ENCODE measurements around the gene CFAP97D2.
"Not testable (repeated sequence)": the region's sequence is repeated elsewhere in the genome, so short reads cannot be mapped to it uniquely, and the experiment has no call there.

The CFAP97D2 gene

DNA sequence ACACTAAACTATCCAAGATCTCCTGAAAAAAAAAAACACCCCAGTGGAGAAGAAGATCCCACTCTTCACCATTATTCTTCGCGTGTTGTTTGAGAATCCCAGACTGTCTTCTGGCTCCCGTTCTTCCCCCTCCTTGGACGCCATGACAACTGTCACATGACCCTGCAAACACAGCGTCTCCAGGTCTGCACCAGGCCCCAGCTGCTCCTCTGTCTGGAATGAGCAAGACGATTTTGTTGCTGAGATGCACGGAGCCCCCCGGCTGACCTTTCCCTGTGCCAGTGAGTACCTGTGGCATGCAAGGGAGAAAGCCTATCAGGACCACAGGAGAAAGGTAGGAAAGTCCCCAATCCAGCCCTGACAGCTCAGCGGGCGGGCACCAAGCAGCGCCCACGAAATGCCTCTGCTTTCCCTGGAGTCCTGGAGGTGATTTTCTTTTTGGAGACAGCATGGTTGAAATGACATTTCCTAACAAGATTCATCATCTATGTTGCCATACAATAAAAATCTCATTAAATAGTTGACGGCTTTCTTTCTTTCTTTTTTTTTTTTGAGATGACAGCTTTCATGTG lies at the start of gene CFAP97D2:
Gene CFAP97D2, plus strand, starts transcription at position 171 of the 572 bp plus-strand sequence. Its CDS starts 74 bp downstream, at position 245.
- no peak within 1 kb of the TSS for H3K4me3 ChIP-seq (ENCODE audit: low read length)
- H3K27me3 ChIP-seq (replicated peaks; ENCODE audit: control insufficient read depth, insufficient read depth, low read length) = peaks cover 37% of the 10 kb centered on the region
- H3K36me3 ChIP-seq (ENCODE audit: control insufficient read depth, insufficient read depth, low read length, severe bottlenecking) = no peaks in the 10 kb centered on the region
- no peaks in the 10 kb centered on the region for H3K9me3 ChIP-seq (ENCODE audit: control insufficient read depth, low read length)
- H3K9ac ChIP-seq (ENCODE audit: low read length) = no peak within 1 kb of the TSS
- H3K4me1 ChIP-seq (ENCODE audit: control insufficient read depth, insufficient read depth, low read length) = peaks cover 5% of the 10 kb centered on the region
- no peak for DNase-seq (ENCODE audit: low read depth)

DNA sequence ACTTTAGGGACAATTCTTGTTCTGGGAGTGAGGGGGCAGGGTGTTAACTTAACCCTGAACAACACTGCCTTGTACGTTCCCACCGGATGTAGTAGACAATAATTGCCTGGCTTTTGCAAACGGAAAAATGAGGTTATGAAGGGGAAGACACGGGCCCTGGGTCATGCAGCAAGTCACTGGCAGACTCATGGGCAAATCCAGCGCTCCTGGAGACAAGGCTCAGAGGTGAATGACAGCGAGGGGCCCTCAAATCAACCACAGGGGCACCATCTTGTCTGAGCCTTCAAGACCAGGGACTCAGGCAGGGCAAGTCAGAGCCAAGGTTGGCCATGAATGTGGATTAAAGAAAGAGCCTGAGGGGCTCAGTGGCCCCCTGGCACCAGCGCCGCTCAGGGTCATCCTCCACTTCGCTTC lies 49.4 kb upstream of the CFAP97D2 start:
- Histone ChIP-seq H3K27me3 (replicated peaks; ENCODE audit: control insufficient read depth, insufficient read depth, low read length) (no peaks in the 10 kb centered on the region), H3K36me3 (ENCODE audit: control insufficient read depth, insufficient read depth, low read length, severe bottlenecking) (peaks cover 2% of the 10 kb centered on the region), H3K9ac (ENCODE audit: low read length) (peak overlapping the region; percentile 97), H3K9me3 (ENCODE audit: control insufficient read depth, low read length) (no peaks in the 10 kb centered on the region), H3K4me1 (ENCODE audit: control insufficient read depth, insufficient read depth, low read length) (peaks cover 42% of the 10 kb centered on the region), H3K4me3 (ENCODE audit: low read length) (peak overlapping the region; percentile 96)
- DNase-seq (ENCODE audit: low read depth) = no peak

DNA sequence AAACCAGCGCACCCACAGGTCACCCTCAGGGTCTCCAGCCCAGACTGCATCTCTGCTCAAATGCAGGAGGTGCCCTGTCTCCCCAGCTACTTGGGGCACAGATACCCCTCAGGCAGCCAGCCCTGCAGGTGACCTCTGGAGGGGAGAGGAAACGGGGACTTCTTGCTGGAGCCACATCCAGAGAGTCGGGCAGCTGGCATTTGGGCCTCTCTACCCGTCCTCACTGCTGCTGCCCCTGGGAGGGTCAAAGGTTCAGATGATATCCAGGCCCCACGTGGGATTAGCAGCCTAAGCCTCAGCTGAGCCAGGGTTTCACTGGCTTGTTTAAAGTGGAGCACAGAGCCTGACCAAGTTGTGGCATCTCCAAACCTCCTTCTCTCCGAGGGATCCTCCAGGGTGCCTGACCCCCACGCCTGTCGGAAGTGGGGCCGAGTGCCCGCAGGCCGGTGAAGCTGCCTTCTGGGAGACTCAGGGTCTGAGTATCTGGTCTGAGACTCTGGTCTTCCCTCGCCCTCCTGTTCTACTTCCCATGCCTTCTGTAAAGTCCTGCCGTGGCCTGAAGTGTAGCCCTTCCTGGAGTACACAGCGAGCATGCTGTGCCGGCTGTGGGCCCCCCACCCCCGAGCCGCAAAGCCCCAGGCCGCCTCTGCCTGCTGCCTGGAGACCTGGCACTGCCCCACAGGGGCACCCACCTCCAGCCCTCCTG lies 48.8 kb upstream of the CFAP97D2 start:
- peak overlapping the region; percentile 96 for H3K4me3 ChIP-seq (ENCODE audit: low read length)

DNA sequence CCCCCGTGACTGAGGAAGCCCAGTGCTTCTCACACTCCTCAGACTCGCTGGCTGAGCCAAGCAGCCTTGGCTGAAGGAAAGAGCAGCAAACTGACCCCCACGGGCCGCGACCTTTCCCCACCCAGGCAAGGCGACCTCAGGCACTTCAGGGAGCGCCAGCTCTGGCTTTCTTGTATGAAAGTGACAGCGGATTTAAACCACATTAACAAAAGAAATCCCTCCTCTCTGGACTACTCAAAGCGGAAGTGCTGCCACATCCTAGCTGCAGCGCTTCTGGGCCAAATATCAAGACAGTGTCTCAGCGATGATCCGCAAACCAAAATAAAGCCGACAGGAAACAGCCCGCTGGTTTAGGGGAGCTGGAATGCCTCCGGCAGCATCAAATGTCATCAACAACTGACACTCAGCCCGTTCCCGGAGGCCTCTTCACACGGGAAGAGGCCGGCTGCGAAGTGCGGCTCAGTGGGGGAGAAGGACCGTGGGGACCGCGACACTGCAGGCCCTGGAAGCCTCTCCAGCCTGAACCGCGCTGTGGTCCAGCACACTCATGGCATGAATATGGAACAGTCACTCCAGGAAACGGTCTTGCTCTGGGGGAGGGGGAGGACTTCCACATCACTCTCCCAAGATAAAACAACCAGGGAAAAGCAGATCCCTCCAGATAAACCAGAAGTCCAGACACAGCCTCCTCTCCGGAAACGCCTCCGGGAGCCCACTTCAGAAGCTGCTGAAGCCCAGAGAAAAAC lies 48.0 kb upstream of the CFAP97D2 start:
- H3K27me3 ChIP-seq (replicated peaks; ENCODE audit: control insufficient read depth, insufficient read depth, low read length) = no peaks in the 10 kb centered on the region
- peaks cover 42% of the 10 kb centered on the region for H3K4me1 ChIP-seq (ENCODE audit: control insufficient read depth, insufficient read depth, low read length)
- DNase-seq (ENCODE audit: low read depth) = peak; percentile 76
- peak overlapping the region; percentile 97 for H3K9ac ChIP-seq (ENCODE audit: low read length)
- no peaks in the 10 kb centered on the region for H3K9me3 ChIP-seq (ENCODE audit: control insufficient read depth, low read length)
- H3K36me3 ChIP-seq (ENCODE audit: control insufficient read depth, insufficient read depth, low read length, severe bottlenecking) = no peaks in the 10 kb centered on the region
- peak overlapping the region; percentile 96 for H3K4me3 ChIP-seq (ENCODE audit: low read length)

More for the DNA sequence above, 48.8 kb upstream of the CFAP97D2 start:
- Histone ChIP-seq H3K4me1 (ENCODE audit: control insufficient read depth, insufficient read depth, low read length) (peaks cover 42% of the 10 kb centered on the region), H3K9ac (ENCODE audit: low read length) (peak overlapping the region; percentile 97), H3K36me3 (ENCODE audit: control insufficient read depth, insufficient read depth, low read length, severe bottlenecking) (no peaks in the 10 kb centered on the region), H3K27me3 (replicated peaks; ENCODE audit: control insufficient read depth, insufficient read depth, low read length) (no peaks in the 10 kb centered on the region), H3K9me3 (ENCODE audit: control insufficient read depth, low read length) (no peaks in the 10 kb centered on the region)
- DNase-seq (ENCODE audit: low read depth) = no peak

DNA sequence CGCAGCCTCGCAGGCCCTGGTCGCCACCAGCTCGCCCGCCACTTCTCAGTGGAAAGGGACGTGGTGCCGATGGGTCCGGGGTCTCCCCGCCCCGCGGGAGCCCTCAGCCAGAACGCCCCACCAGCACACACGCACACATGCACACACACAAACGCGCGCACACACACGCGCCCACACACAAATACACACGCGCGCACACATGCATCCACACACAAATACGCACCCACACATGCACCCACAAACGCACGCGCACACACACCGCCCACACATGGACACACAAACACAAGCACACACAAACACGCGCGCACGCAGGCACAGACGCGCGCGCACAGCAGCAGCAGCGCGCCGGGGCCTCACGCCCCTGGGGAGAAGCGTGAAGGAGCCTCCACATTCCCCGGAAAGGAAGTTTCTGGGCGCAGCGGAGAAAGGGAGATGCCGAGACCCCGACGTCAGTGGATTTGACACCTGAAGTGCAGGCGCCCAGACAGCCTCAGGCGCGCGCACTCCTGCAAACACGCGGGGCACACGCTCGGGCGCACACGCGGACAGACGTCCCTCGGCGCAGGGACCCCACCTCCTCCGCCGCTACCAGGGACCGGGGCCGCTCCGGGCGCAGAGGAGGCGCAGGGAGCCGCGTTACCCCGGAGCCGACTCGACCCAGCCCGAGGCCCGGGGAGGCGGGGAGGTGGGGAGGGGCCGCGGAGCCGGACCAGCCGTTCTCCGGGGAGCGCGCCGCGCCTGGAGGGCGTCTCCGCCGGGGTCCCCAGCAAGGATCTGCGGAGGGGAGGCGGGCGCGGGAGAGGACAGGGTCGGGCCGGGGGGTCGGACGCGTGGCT lies 47.3 kb upstream of the CFAP97D2 start:
- H3K9me3 ChIP-seq (ENCODE audit: control insufficient read depth, low read length) = no peaks in the 10 kb centered on the region
- peak overlapping the region; percentile 97 for H3K9ac ChIP-seq (ENCODE audit: low read length)
- H3K4me3 ChIP-seq (ENCODE audit: low read length) = peak overlapping the region; percentile 96
- H3K36me3 ChIP-seq (ENCODE audit: control insufficient read depth, insufficient read depth, low read length, severe bottlenecking) = no peaks in the 10 kb centered on the region
- H3K4me1 ChIP-seq (ENCODE audit: control insufficient read depth, insufficient read depth, low read length) = peaks cover 40% of the 10 kb centered on the region
- no peaks in the 10 kb centered on the region for H3K27me3 ChIP-seq (replicated peaks; ENCODE audit: control insufficient read depth, insufficient read depth, low read length)
- peak; percentile 64 for DNase-seq (ENCODE audit: low read depth)

DNA sequence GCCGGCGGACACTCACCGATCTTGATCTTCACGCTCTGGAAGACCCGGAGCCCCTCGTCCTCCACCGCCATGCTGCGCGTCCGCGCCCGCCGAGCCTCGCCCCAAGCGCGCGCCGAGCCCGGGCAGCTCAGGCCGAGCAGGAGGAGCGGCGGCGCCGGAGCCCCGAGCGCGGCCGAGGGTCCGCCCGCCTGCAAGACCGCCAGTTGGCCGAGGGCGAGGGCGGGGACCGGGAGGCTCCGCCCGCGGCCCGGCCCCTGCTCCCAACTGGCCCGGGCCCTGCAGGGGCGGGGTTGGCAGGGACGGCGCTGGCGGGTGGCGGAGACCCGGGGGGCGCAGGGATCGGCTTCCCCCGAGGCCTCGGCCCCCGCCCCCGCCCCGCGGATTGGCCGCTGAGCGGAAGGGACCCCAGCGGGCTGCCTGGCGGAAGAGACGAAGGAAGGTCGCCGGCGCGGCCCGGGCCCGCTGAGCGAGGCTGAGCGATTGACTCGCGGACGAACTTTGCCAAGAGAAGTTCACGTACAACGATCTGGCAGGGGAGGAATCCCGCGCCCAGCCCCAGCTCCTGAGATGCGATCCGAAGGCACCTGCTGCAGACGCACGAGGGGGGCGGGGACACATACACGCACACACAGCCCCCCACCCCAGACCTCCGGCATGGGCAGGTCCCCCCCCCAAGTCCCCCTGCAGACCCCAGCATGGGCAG lies 46.5 kb upstream of the CFAP97D2 start, which contains the start of gene RASA3:
Gene RASA3, minus strand, starts transcription at position 205 of the 703 bp plus-strand sequence. Its CDS starts 134 bp downstream, at position 71.
- no peaks in the 10 kb centered on the region for H3K27me3 ChIP-seq (replicated peaks; ENCODE audit: control insufficient read depth, insufficient read depth, low read length)
- DNase-seq (ENCODE audit: low read depth) = peak; percentile 94
- peak within 1 kb of the TSS; percentile 96 for H3K4me3 ChIP-seq (ENCODE audit: low read length)
- H3K4me1 ChIP-seq (ENCODE audit: control insufficient read depth, insufficient read depth, low read length) = peaks cover 32% of the 10 kb centered on the region
- H3K9ac ChIP-seq (ENCODE audit: low read length) = peak within 1 kb of the TSS; percentile 97
- no peaks in the 10 kb centered on the region for H3K36me3 ChIP-seq (ENCODE audit: control insufficient read depth, insufficient read depth, low read length, severe bottlenecking)
- no peaks in the 10 kb centered on the region for H3K9me3 ChIP-seq (ENCODE audit: control insufficient read depth, low read length)

DNA sequence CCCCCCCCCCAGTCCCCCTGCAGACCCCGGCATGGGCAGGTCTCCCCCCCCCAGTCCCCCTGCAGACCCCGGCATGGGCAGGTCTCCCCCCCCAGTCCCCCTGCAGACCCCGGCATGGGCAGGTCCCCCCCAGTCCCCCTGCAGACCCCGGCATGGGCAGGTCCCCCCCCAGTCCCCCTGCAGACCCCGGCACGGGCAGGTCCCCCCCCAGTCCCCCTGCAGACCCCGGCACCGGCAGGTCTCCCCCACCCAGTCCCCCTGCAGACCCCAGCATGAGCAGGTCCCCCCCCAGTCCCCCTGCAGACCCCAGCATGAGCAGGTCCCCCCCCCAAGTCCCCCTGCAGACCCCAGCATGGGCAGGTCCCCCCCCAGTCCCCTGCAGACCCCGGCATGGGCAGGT lies 45.9 kb upstream of the CFAP97D2 start:
- DNase-seq (ENCODE audit: low read depth); H3K4me3 ChIP-seq (ENCODE audit: low read length); H3K9me3 ChIP-seq (ENCODE audit: control insufficient read depth, low read length); H3K9ac ChIP-seq (ENCODE audit: low read length); H3K36me3 ChIP-seq (ENCODE audit: control insufficient read depth, insufficient read depth, low read length, severe bottlenecking); H3K27me3 ChIP-seq (replicated peaks; ENCODE audit: control insufficient read depth, insufficient read depth, low read length): not testable (repeated sequence)
- peaks cover 26% of the 10 kb centered on the region for H3K4me1 ChIP-seq (ENCODE audit: control insufficient read depth, insufficient read depth, low read length)

DNA sequence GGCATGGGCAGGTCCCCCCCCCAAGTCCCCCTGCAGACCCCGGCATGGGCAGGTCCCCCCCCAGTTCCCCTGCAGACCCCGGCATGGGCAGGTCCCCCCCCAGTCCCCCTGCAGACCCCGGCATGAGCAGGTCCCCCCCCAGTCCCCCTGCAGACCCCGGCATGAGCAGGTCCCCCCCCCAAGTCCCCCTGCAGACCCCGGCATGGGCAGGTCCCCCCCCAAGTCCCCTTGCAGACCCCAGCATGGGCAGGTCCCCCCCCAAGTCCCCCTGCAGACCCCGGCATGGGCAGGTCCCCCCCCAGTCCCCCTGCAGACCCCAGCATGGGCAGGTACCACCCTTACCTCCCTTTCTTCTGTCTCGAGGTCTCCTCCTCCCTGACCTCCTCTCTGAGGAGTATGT lies 45.5 kb upstream of the CFAP97D2 start:
- H3K4me3 ChIP-seq (ENCODE audit: low read length); H3K9me3 ChIP-seq (ENCODE audit: control insufficient read depth, low read length); DNase-seq (ENCODE audit: low read depth); H3K27me3 ChIP-seq (replicated peaks; ENCODE audit: control insufficient read depth, insufficient read depth, low read length); H3K9ac ChIP-seq (ENCODE audit: low read length); H3K36me3 ChIP-seq (ENCODE audit: control insufficient read depth, insufficient read depth, low read length, severe bottlenecking): not testable (repeated sequence)
- peaks cover 22% of the 10 kb centered on the region for H3K4me1 ChIP-seq (ENCODE audit: control insufficient read depth, insufficient read depth, low read length)

DNA sequence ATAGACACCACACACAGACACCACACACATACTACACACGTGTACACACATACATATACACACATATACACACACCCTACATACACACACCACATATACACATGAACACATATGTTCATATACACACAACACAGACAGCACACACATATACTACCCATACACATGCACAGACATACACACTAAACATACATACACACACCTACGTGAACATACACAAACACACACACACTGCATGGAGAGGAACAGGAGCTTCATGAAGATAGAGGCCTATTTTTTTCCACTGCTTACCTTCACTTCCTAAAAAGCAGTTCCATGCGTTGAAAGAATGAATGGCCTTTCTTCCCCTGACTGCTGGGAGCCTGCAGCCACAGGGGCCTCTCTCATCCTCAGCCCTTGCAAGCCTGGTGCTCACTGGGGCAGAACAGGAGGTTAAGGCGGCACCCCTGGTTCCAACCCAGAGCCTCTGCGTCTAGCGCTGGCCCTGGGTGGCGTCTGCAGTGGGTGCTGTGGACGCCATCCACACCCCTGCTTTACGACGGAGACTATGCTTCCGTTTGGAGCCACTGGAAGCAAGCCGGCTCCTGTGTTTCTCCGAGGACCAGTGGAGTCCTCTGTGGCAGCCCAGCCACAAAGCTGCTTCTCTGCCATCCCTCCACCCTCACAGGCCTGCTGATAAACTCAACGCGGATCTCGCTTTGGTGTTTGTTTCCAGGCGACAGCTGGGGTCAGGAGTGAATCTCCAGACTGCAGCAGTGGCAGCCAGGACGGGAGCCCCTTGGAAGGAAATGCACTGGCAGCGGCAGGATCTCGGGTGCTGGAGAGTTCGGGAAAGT lies 44.7 kb upstream of the CFAP97D2 start:
- no peak for DNase-seq (ENCODE audit: low read depth)
- no peaks in the 10 kb centered on the region for H3K27me3 ChIP-seq (replicated peaks; ENCODE audit: control insufficient read depth, insufficient read depth, low read length)
- no peak overlapping the region for H3K9ac ChIP-seq (ENCODE audit: low read length)
- no peak overlapping the region for H3K4me3 ChIP-seq (ENCODE audit: low read length)
- no peaks in the 10 kb centered on the region for H3K9me3 ChIP-seq (ENCODE audit: control insufficient read depth, low read length)
- no peaks in the 10 kb centered on the region for H3K36me3 ChIP-seq (ENCODE audit: control insufficient read depth, insufficient read depth, low read length, severe bottlenecking)
- H3K4me1 ChIP-seq (ENCODE audit: control insufficient read depth, insufficient read depth, low read length) = peaks cover 14% of the 10 kb centered on the region
